Skeletal muscle satellite cell (primary cell): ENCODE results near the gene CRB1.

Experiments used
- H3K27me3 ChIP-seq: 2 replicates; pipeline ENCODE4 v1.7.0; 2013; ENCODE audit warnings: low read length; ENCODE audit not compliant: control insufficient read depth, insufficient read depth
- H3K36me3 ChIP-seq: 2 replicates; pipeline ENCODE4 v1.7.0; 2013; ENCODE audit warnings: mild to moderate bottlenecking, control low read depth, low read length; ENCODE audit not compliant: insufficient read depth
- H3K4me1 ChIP-seq: 2 replicates; pipeline ENCODE4 v1.7.0; 2013; ENCODE audit warnings: low read length; ENCODE audit not compliant: control insufficient read depth, insufficient read depth
- H3K4me2 ChIP-seq: 2 replicates; pipeline ENCODE4 v1.7.0; 2013; ENCODE audit warnings: mild to moderate bottlenecking, low read length
- H3K4me3 ChIP-seq: 2 replicates; pipeline ENCODE4 v1.7.0; 2013; ENCODE audit warnings: low read length
- H3K9ac ChIP-seq: 2 replicates; pipeline ENCODE4 v1.7.0; 2013; ENCODE audit warnings: mild to moderate bottlenecking, low read depth, low read length, moderate library complexity
- H3K9me3 ChIP-seq: replicated peaks from 2 replicates; pipeline ENCODE4 v1.7.0; 2013; ENCODE audit warnings: mild to moderate bottlenecking, control low read depth, low read length

Gene CRB1

GRCh38 chr1:197444755-197445154 is 176.7 kb downstream of the CRB1 start:
- H3K9ac ChIP-seq: no peak overlapping the region
- H3K9me3 ChIP-seq: no peaks in the 10 kb centered on the region
- no peaks in the 10 kb centered on the region for H3K27me3 ChIP-seq
- H3K4me1 ChIP-seq: no peaks in the 10 kb centered on the region
- H3K4me2 ChIP-seq: no peak overlapping the region
- H3K4me3 ChIP-seq: no peak overlapping the region
- no peaks in the 10 kb centered on the region for H3K36me3 ChIP-seq

DNA sequence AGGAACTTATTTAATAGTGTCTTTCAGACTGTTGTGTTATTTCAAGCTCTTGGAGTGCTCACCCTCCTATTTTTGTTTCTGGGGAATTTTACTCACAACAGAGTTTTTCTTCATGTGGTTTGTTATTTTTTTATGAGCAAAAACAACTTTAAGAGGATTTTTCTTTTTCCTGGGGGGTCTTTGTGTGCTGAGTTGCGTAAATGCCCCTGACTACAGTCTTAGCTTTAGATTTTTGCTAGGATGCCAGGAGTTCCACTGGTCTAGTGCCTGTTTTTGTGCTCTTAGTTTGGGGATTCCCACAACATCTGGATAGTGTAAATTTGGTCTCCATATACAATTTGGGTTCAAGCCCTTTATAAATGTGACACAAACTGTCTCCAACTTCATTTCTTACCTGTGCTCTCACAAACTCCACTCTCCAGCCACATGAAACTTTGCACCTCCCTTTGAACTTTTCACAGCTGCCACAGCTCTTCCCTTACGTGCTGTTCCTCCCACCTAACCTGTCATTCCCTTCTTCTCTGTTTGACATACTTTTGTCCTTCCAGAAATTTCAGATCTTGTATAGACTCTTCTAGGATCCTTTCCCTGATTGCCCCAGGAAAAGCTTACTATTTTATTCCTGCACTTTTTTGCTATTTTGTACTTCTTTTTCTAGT is 180.2 kb downstream of the CRB1 start:
- Histone ChIP-seq H3K27me3 (no peaks in the 10 kb centered on the region), H3K9me3 (no peaks in the 10 kb centered on the region), H3K4me3 (no peak overlapping the region), H3K4me2 (no peak overlapping the region), H3K4me1 (no peaks in the 10 kb centered on the region), H3K36me3 (no peaks in the 10 kb centered on the region), H3K9ac (no peak overlapping the region)

DNA sequence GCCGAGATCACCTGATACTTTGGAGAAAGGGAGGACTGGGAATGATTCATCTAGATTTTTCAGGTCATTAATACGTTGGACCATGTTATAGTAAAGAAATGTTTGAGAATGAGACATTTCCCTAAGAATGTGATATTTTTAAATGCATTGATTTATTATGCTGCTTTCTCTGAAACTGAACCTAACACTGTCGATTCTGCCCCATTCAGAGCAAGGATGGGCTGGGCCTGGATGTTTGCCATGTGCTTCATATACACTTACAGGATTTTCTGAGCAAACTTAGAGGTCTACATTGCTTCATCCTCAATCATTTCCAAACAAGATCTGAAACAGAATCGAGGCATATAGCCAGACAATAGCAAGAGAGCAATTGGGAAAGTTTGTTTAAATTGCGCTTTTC is 183.3 kb downstream of the CRB1 start:
- no peak overlapping the region for H3K9ac ChIP-seq

DNA sequence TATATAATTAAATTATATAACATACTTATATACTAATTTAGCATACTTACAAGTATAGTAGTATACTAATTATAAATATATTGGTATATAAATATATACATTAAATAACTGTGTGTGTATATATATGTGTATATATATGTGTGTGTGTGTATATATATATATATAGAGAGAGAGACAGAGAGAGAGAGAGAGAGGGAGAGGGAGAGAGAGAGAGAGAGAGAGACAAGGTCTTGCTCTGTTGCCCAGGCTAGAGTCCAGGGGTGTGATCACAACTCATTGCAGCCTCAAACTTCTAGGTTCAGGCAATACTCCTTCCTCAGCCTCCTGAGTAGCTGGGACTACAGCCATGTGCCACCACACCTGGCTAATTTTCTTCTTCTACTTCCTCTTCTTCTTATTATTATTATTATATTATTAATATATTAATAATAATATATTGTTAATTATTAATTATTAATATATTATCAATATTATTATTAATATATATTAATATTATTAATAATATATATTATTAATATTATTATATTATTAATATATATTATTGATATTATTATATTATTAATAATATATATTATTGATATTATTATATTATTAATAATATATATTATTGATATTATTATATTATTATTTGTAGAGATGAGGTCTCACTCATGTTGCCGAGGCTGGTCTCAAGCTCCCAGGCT is 185.5 kb downstream of the CRB1 start:
- H3K36me3 ChIP-seq: no peaks in the 10 kb centered on the region
- H3K9ac ChIP-seq: no peak overlapping the region
- H3K4me2 ChIP-seq: no peak overlapping the region
- no peaks in the 10 kb centered on the region for H3K27me3 ChIP-seq
- no peaks in the 10 kb centered on the region for H3K9me3 ChIP-seq
- H3K4me1 ChIP-seq: no peaks in the 10 kb centered on the region
- no peak overlapping the region for H3K4me3 ChIP-seq

More for the DNA sequence above, 183.3 kb downstream of the CRB1 start:
- no peaks in the 10 kb centered on the region for H3K36me3 ChIP-seq
- no peaks in the 10 kb centered on the region for H3K9me3 ChIP-seq
- no peaks in the 10 kb centered on the region for H3K4me1 ChIP-seq
- no peaks in the 10 kb centered on the region for H3K27me3 ChIP-seq
- no peak overlapping the region for H3K4me3 ChIP-seq
- H3K4me2 ChIP-seq: no peak overlapping the region

GRCh38 chr1:197462539-197462938 is 194.5 kb downstream of the CRB1 start:
- Histone ChIP-seq H3K9me3 (no peaks in the 10 kb centered on the region), H3K27me3 (no peaks in the 10 kb centered on the region), H3K36me3 (no peaks in the 10 kb centered on the region), H3K9ac (no peak overlapping the region), H3K4me3 (no peak overlapping the region), H3K4me1 (no peaks in the 10 kb centered on the region), H3K4me2 (no peak overlapping the region)

GRCh38 chr1:197463142-197463541 is 195.1 kb downstream of the CRB1 start:
- Histone ChIP-seq H3K4me1 (no peaks in the 10 kb centered on the region), H3K36me3 (no peaks in the 10 kb centered on the region), H3K4me2 (no peak overlapping the region), H3K4me3 (no peak overlapping the region), H3K9me3 (no peaks in the 10 kb centered on the region), H3K27me3 (no peaks in the 10 kb centered on the region), H3K9ac (no peak overlapping the region)

DNA sequence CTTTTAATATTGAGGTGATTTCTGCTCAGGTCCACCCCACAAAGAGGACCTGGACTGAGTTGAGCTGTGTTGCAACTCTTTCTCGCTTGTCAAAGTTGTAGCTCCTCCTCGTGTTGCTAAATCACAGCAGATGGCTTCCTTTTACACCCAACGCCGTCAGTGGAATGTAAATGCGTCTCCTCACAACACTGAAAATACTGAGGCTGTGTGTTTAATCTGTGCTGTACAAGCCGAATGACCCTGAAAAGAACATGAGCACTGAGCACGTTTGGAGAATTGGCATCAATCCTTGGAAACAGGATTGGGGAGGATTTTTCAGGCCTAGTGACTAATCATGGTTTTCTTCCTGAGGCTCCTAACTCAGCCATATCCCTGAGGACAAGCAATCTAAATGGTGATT is 196.0 kb downstream of the CRB1 start:
- no peak overlapping the region for H3K9ac ChIP-seq
- no peaks in the 10 kb centered on the region for H3K9me3 ChIP-seq
- H3K4me3 ChIP-seq: no peak overlapping the region
- peak overlapping the region; percentile 8 for H3K4me2 ChIP-seq
- H3K27me3 ChIP-seq: no peaks in the 10 kb centered on the region
- no peaks in the 10 kb centered on the region for H3K4me1 ChIP-seq
- no peaks in the 10 kb centered on the region for H3K36me3 ChIP-seq

- Histone ChIP-seq H3K9me3 (no peaks in the 10 kb centered on the region), H3K36me3 (no peaks in the 10 kb centered on the region), H3K4me1 (no peaks in the 10 kb centered on the region), H3K27me3 (no peaks in the 10 kb centered on the region), H3K9ac (no peak overlapping the region), H3K4me3 (no peak overlapping the region), H3K4me2 (no peak overlapping the region)
Observed at GRCh38 chr1:197465528-197466327, 197.7 kb downstream of the CRB1 start.

GRCh38 chr1:197466813-197467212 is 198.8 kb downstream of the CRB1 start:
- Histone ChIP-seq H3K9me3 (no peaks in the 10 kb centered on the region), H3K36me3 (no peaks in the 10 kb centered on the region), H3K9ac (no peak overlapping the region), H3K27me3 (no peaks in the 10 kb centered on the region), H3K4me1 (no peaks in the 10 kb centered on the region), H3K4me3 (no peak overlapping the region), H3K4me2 (no peak overlapping the region)

DNA sequence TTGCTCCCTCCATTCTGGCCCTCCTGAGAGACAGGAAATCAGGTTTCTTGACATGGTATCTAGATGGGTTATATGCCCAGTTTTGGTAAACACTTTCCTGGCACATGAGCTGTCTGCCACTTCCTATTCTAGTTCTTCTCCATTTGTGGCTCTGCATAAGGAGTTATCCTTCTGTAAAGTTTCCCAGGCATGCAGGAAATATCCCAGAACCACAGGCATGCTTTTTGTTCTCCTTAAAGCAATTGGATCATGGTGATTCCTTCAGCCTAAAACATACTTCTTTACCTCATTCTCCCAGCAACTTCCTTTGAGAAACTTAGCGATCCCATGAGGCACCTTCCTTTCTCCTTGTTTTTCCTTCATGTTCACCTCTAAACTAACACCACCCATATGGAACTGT is 199.8 kb downstream of the CRB1 start:
- Histone ChIP-seq H3K4me2 (no peak overlapping the region), H3K4me3 (no peak overlapping the region), H3K27me3 (no peaks in the 10 kb centered on the region), H3K9me3 (no peaks in the 10 kb centered on the region), H3K36me3 (no peaks in the 10 kb centered on the region), H3K4me1 (no peaks in the 10 kb centered on the region), H3K9ac (no peak overlapping the region)

DNA sequence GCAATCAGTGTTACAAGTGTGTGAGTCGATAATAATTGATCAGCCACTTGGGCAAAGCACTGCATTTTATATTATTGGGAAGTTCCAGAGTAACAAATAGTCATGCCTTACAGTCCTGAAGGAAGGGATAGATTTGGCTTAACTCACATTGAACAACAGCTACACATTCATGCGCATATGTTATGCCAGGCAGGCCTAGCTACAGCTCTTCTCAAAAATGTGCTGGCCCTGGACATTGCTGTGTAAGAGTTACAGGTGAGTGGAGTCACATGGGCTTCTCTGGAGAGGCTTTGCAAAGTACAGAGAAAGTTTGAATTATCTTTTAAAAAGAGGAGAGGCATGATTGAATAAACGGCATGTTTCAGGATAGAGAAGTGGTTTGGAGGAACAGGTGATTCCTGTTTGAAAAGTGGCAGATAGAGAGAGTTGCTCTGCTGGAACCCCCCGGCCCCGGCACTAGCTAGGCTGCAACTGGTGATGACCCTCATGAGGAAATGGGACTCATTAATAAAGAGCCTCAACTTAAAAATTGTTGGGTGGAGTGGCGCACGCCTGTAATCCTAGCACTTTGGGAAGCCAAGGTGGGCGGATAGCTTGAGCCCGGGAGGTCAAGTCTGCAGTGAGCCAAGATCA is 200.6 kb downstream of the CRB1 start:
- Histone ChIP-seq H3K9ac (no peak overlapping the region), H3K4me1 (no peaks in the 10 kb centered on the region), H3K36me3 (no peaks in the 10 kb centered on the region)

More for the DNA sequence above, 200.6 kb downstream of the CRB1 start:
- Histone ChIP-seq H3K27me3 (no peaks in the 10 kb centered on the region), H3K4me2 (no peak overlapping the region), H3K9me3 (no peaks in the 10 kb centered on the region), H3K4me3 (no peak overlapping the region)
